PC-3 (cell line): ENCODE results near the gene CCL18.
"Not testable (repeated sequence)": the region's sequence is repeated elsewhere in the genome, so short reads cannot be mapped to it uniquely, and the experiment has no call there.

ENCODE experiments used
- CTCF ChIP-seq: fragments of 300-600 bp; sonication (generic); conservative IDR thresholded peaks from 2 replicates; pipeline ENCODE4 v1.5.1; 2017; ENCODE audit warnings: antibody characterized with exemption, low read depth, mild to moderate bottlenecking, low read length
- EZH2phosphoT487 ChIP-seq: fragments of 300-600 bp; sonication (generic); IDR thresholded peaks from 2 replicates; pipeline ENCODE4 v1.6.1; 2018; ENCODE audit warnings: mild to moderate bottlenecking, antibody characterized with exemption, low read length, borderline replicate concordance

GRCh38 chr17:36087897-36088572 is 24.0 kb downstream of the CCL18 start:
- TF ChIP-seq CTCF, EZH2phosphoT487: not testable (repeated sequence)
